Colonic mucosa (tissue), 4 donors: Measurements from ENCODE around the gene PPARGC1A. TPM values are rescaled to one million over a fixed set of nuclear protein-coding genes. Genes with fewer than 3 reads are reported as not detected.

Experiments
- DNase-seq: peaks from one replicate; pipeline ENCODE4 v3.0.0-alpha.2; 2020
- H3K27ac ChIP-seq: fragments of 200-600 bp; one replicate; pipeline ENCODE4 v1.8.0; 2021
- H3K27me3 ChIP-seq: fragments of 200-600 bp; one replicate; pipeline ENCODE4 v1.8.0; 2021
- H3K36me3 ChIP-seq: fragments of 200-600 bp; one replicate; pipeline ENCODE4 v1.8.0; 2021
- H3K4me1 ChIP-seq: fragments of 200-600 bp; one replicate; pipeline ENCODE4 v1.8.0; 2021; ENCODE audit warnings: mild to moderate bottlenecking
- H3K4me3 ChIP-seq: fragments of 200-600 bp; one replicate; pipeline ENCODE4 v1.8.0; 2021
- H3K9ac ChIP-seq, 2 donors: one replicate each; pipeline ENCODE4 v1.7.0; 2013; ENCODE audit warnings: control low read depth in 2 of 2, low read depth in 2 of 2, low read length in 2 of 2
- H3K9me3 ChIP-seq: fragments of 200-600 bp; one replicate; pipeline ENCODE4 v1.8.0; 2021
- intact Hi-C: fragments of 100-400 bp; cut with DNase I; formaldehyde crosslinking; loops from one replicate; pipeline ENCODE4 v1.14.1; 2022
- total RNA-seq, 2 donors: library from RNA; stranded (reverse); fragmentation: NEBNext Ultra II Directional in 1 of 2; extraction: Animal tissue kit (Norgen Biotek cat#: 25700) in 1 of 2; gene quantifications; one replicate each; pipeline ENCODE4 v1.2.1, GENCODE V29; 2021
- TF ChIP-seq, protein P1 (sequence below): fragments of 200-600 bp; IDR thresholded peaks from one replicate; pipeline ENCODE4 v1.8.0; 2022; ENCODE audit warnings: antibody characterized with exemption, mild to moderate bottlenecking
- donor health status: healthy.
- donor health status: DM: no; HTN: no; CAD: no.
- donor health status: DM: no; HTN: no; CAD: no.

Gene PPARGC1A
- total RNA-seq, 2 donors from 2014 or later = 44.4 to 48.4 TPM

DNA sequence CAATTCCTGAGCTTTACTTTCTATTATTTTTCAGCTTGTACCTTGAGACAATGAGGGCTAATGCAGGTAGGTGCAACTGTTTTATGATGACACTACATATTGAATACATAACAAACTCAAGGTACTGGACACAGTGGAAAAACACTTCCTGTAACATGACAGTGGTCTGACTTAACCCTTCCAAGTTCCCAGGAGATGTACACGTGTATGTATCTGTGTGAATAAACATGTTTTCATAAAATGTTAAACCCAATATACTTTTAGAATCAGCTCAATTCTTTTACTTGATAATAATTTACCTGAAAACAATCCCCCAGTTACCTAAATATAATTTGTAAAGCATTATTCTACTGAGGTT, 1.2 kb upstream of the PPARGC1A start:
- no peak for DNase-seq
- Histone ChIP-seq H3K9me3 (no peaks in the 10 kb centered on the region), H3K4me3 (no peak overlapping the region), H3K4me1 (no peaks in the 10 kb centered on the region), H3K36me3 (no peaks in the 10 kb centered on the region), H3K9ac (peak overlapping the region in 1 of 2 donors; percentile 95), H3K27me3 (no peaks in the 10 kb centered on the region), H3K27ac (no peak overlapping the region)
- TF ChIP-seq, protein P1, sequence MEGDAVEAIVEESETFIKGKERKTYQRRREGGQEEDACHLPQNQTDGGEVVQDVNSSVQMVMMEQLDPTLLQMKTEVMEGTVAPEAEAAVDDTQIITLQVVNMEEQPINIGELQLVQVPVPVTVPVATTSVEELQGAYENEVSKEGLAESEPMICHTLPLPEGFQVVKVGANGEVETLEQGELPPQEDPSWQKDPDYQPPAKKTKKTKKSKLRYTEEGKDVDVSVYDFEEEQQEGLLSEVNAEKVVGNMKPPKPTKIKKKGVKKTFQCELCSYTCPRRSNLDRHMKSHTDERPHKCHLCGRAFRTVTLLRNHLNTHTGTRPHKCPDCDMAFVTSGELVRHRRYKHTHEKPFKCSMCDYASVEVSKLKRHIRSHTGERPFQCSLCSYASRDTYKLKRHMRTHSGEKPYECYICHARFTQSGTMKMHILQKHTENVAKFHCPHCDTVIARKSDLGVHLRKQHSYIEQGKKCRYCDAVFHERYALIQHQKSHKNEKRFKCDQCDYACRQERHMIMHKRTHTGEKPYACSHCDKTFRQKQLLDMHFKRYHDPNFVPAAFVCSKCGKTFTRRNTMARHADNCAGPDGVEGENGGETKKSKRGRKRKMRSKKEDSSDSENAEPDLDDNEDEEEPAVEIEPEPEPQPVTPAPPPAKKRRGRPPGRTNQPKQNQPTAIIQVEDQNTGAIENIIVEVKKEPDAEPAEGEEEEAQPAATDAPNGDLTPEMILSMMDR = no peak
- intact Hi-C loops = no loop called here

DNA sequence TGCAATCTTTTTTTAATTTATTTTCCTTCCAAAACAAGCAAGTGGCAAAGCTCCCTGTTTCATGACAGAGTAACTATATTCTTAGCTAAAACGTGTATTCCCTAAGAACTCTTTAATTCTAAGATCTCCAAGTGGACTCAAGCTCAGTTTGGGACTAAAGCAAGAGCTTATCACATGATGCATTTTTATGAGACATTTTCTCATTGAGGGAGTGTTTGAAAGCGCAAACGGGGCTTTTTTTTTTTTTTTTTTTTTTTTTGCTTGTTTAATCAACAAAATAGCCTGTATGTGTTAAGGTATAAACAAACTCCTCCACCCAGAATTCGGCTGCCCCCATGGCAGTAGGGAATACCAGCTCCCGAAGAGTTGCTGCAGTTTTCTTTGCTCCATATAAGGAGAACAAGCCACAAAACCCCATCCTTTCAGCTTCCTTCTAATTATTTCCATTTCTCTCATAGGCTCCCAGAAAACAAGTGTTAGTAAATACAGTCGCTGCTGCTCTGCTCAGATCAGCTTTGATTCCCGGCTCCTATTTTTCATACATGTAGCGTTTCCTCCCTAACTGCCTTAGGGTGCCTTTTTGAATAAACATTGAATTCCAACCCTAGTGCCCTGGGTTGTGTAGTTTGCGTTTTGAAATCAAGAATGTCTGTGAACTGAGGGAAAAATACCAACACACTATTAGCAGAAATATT, 669 bp upstream of the PPARGC1A start:
- Histone ChIP-seq H3K4me1 (no peaks in the 10 kb centered on the region), H3K27ac (peak overlapping the region; percentile 69), H3K36me3 (no peaks in the 10 kb centered on the region), H3K9ac (peak overlapping the region in 1 of 2 donors; percentile 95), H3K9me3 (no peaks in the 10 kb centered on the region), H3K4me3 (peak overlapping the region; percentile 49), H3K27me3 (no peaks in the 10 kb centered on the region)
- no peak for DNase-seq
- TF ChIP-seq, protein P1 = no peak
- intact Hi-C loops = no loop called here

DNA sequence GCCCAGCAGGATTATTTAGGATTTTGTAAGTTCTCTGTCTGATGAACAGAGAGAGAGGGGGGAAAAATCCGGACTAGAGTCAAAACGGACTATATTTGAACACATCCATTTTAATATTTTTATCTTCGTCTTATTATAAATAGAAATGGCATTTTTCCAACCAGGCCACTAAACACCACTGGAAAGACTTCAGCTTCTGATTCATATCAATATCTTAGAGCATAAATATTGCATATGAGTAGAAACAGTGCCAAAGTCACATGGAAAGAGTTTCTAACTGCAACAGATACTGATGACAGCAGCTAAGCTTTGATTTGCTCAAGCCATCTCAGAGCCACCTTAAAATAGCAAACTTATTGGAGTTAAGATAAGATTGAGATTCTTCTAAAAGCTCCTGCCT, 456 bp downstream of the PPARGC1A start:
- DNase-seq = no peak
- peak overlapping the region; percentile 49 for H3K4me3 ChIP-seq
- no peaks in the 10 kb centered on the region for H3K4me1 ChIP-seq
- intact Hi-C loops = no loop called here
- peak overlapping the region; percentile 62 to 95 for H3K9ac ChIP-seq
- H3K27me3 ChIP-seq = no peaks in the 10 kb centered on the region
- H3K27ac ChIP-seq = peak overlapping the region; percentile 69
- H3K36me3 ChIP-seq = no peaks in the 10 kb centered on the region
- no peaks in the 10 kb centered on the region for H3K9me3 ChIP-seq
- TF ChIP-seq, protein P1 = no peak

DNA sequence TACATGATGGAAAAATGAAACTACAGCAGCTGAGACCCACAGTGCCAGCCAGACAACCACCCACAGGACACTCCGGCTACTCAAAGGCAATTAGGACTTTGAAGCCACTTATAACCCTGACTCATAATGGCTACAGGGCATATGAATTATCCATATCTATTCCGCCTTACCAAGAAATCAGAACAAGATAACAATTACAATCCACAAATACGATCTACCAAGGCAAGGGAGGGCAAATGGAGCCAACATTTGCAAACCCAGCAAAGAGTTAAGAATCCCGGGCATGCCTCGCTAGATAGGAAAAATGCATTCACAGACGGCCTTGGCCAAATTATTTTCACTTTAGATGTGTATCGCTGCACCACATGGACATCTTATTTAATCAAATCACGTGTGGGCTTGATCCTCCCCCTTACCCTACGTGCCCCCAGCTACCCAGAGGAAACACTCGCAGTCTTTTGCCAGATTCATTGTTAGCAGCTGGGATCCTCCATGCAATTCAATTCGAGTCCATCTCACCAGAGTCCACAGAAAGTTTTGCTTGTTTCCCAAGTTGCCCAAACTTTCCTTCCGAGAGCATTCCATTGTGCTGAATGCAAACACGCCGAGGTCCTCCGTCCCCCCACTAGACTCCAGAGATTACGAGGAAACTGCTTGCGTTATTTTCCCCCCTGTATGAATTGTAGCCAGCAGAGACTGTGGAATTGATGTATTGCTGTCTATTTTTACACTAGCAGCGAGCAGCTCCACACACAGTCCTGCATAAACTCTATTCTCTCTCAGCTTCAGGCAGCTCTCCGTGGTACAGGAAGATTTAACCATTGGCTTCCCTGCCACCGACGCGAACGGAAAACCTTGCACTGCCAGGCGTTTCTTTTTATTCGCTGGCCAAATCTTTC, 1.2 kb downstream of the PPARGC1A start:
- no peaks in the 10 kb centered on the region for H3K27me3 ChIP-seq
- no peaks in the 10 kb centered on the region for H3K9me3 ChIP-seq
- H3K4me3 ChIP-seq = peak overlapping the region; percentile 49
- peak overlapping the region; percentile 53 to 95 for H3K9ac ChIP-seq
- H3K36me3 ChIP-seq = no peaks in the 10 kb centered on the region
- DNase-seq = peak; percentile 60
- TF ChIP-seq, protein P1 = no peak
- peak overlapping the region; percentile 69 for H3K27ac ChIP-seq
- H3K4me1 ChIP-seq = no peaks in the 10 kb centered on the region
- intact Hi-C loops = no loop called here

DNA sequence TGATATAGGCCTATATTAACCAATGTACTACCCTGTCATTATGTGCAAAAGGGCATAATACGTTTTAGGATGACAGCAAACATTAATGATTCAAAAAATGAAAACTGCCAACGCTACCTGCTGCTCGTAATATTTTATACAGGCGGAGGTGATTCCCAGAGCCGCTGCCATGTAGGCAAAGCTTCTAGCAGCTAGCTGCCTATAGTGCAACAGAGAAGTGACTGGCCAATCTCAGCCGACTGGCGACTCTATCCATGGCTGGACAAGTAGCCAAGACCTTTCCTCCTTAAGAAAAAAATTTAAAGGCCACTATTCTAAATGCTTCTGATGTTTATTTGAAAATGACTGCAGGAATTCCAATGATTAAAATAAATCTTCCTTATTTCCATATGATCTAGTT, 1.9 kb downstream of the PPARGC1A start:
- no peaks in the 10 kb centered on the region for H3K4me1 ChIP-seq
- H3K27me3 ChIP-seq = no peaks in the 10 kb centered on the region
- peak overlapping the region; percentile 49 for H3K4me3 ChIP-seq
- H3K27ac ChIP-seq = peak overlapping the region; percentile 69
- intact Hi-C loops = no loop called here
- TF ChIP-seq, protein P1 = no peak
- no peak for DNase-seq
- H3K36me3 ChIP-seq = no peaks in the 10 kb centered on the region
- peak overlapping the region in 1 of 2 donors; percentile 95 for H3K9ac ChIP-seq
- H3K9me3 ChIP-seq = no peaks in the 10 kb centered on the region
